ENCODE data around the gene STARD4. TPM values are rescaled to one million over a fixed set of nuclear protein-coding genes. Genes with fewer than 3 reads are reported as not detected.

The STARD4 gene
- total RNA-seq, 4 donors from 2014 or later = 0.34 to 3.2 (median 2.9) TPM

DNA sequence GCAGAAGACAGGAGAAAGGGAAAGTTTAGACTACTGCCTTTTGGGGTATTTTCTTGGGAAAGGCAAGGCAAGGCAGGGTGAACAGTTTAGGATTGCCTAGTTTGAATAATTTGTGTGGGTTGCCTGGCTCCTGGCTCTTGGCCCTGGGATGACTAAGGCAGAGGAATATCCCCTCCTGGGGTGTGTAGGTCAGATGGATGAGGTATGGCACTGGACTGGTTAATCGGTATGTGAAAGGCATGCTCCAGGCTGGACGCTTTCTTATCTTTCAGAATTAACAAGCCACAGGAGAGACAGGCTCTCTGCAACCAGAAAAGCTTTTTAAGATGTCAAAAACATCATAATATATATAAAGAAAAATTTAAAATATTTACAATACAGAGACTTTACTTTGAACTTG is 58.6 kb downstream of the STARD4 start:
- DNase-seq (ENCODE audit: low spot score in 2 of 2) = no peak
- intact Hi-C loops (cut with DNase I; ENCODE audit: low total_unique reads) = no loop called here
- no peak overlapping the region for H3K4me3 ChIP-seq (ENCODE audit: low read depth, poor library complexity, severe bottlenecking)
- TF ChIP-seq POLR2A (IDR thresholded peaks at IDR 0.05) = no peak
- TF ChIP-seq, protein P1, sequence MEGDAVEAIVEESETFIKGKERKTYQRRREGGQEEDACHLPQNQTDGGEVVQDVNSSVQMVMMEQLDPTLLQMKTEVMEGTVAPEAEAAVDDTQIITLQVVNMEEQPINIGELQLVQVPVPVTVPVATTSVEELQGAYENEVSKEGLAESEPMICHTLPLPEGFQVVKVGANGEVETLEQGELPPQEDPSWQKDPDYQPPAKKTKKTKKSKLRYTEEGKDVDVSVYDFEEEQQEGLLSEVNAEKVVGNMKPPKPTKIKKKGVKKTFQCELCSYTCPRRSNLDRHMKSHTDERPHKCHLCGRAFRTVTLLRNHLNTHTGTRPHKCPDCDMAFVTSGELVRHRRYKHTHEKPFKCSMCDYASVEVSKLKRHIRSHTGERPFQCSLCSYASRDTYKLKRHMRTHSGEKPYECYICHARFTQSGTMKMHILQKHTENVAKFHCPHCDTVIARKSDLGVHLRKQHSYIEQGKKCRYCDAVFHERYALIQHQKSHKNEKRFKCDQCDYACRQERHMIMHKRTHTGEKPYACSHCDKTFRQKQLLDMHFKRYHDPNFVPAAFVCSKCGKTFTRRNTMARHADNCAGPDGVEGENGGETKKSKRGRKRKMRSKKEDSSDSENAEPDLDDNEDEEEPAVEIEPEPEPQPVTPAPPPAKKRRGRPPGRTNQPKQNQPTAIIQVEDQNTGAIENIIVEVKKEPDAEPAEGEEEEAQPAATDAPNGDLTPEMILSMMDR (IDR thresholded peaks at IDR 0.05) = no peak
- WGBS, 2 donors = 47 to 51% methylated on average over 2 of the region's 2 CpGs

DNA sequence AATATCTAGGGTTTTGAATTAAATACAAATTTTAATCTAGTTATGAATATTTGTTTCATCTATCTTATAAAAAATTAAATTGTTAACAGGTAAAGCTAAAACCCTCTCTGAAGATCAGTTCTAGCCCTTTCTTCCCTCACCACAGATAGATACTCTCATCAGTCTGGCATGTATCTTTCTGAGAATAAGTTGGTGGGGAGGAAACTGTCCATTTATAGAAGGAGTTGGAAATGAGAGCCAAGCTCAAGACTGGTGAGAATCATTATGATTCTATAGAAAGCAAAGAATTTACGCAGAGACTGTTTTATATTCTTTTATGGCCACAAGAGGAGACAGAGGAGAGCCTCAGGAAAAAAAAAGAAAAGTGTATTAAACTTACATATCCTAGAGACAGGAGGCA is 59.0 kb downstream of the STARD4 start:
- TF ChIP-seq POLR2A (IDR thresholded peaks at IDR 0.05) = no peak
- TF ChIP-seq, protein P1 (IDR thresholded peaks at IDR 0.05) = no peak
- no peak overlapping the region for H3K4me3 ChIP-seq (ENCODE audit: low read depth, poor library complexity, severe bottlenecking)
- intact Hi-C loops (cut with DNase I; ENCODE audit: low total_unique reads) = no loop called here
- no peak for DNase-seq (ENCODE audit: low spot score in 2 of 2)
- WGBS, 2 donors = 69% methylated on average over 1 of the region's 1 CpG

DNA sequence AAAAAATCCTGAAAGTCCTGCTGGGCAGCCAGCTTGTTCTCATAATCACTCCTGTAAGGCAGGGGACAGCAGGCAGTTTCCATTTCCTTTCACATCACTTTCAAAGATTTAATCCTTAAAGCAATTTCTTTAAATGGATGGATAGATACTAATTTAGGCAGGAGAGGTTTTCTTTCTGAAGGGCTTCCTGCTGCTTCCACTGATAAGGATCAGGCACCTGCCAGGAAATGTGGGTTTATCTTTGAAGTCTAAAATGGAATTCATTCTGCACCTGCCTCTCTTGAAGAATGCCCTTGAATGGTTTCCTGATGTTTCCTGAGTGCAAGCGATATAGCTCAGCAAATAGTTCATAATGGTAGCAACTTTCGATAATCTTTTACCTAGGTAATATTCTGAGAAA is 64.5 kb downstream of the STARD4 start:
- TF ChIP-seq, protein P1 (IDR thresholded peaks at IDR 0.05) = no peak
- TF ChIP-seq POLR2A (IDR thresholded peaks at IDR 0.05) = no peak
- DNase-seq (ENCODE audit: low spot score in 2 of 2) = no peak
- H3K4me3 ChIP-seq (ENCODE audit: low read depth, poor library complexity, severe bottlenecking) = no peak overlapping the region
- WGBS, 2 donors = 15 to 20% methylated on average over 2 of the region's 2 CpGs
- intact Hi-C loops (cut with DNase I; ENCODE audit: low total_unique reads) = no loop called here

DNA sequence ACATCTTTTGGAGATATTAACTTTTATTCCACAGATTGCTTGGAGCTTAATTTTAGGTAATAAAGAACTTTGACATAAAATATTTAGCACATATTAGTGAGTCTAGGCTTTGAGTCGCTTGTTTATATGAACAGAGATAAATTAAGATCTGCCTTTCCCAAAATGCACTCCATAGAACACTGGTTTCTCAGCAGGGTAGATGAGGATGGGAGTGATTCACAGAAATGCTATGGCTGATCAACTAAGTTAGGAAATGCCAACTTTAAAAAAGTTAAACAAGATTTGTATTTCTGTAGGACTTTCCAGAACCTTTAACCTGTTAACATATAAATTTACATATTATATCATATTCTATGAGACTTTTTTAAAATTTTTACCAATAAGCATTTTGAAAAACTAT is 65.2 kb downstream of the STARD4 start:
- 78 to 94% methylated on average over 1 of the region's 1 CpG for WGBS, 2 donors
- intact Hi-C loops (cut with DNase I; ENCODE audit: low total_unique reads) = no loop called here
- H3K4me3 ChIP-seq (ENCODE audit: low read depth, poor library complexity, severe bottlenecking) = no peak overlapping the region
- no peak for DNase-seq (ENCODE audit: low spot score in 2 of 2)
- TF ChIP-seq, protein P1 (IDR thresholded peaks at IDR 0.05) = no peak
- no peak for TF ChIP-seq POLR2A (IDR thresholded peaks at IDR 0.05)

Other genes with a start within 250 kb of the STARD4 start
- gene NREP, start 244.7 kb upstream of the STARD4 start, total RNA-seq = 1 to 10 TPM; 2.2 to 7.3 (median 2.4) TPM

Data from lower leg skin (tissue), 4 donors.